ENCODE measurements around the gene DHX34.
A peak's percentile ranks its signal among the peaks of the same experiment; 100 is the strongest.

DHX34 gene

GRCh38 chr19:47419030-47419783 lies 70.1 kb downstream of the DHX34 start, which contains the start of gene MEIS3:
MEIS3 (minus strand) TSS chr19:47419527; CDS start chr19:47419081, 446 bp downstream.
- Histone ChIP-seq H3K27ac (no peak within 1 kb of the TSS), H3K9me3 (no peaks in the 10 kb centered on the region), H3K4me3 (peak within 1 kb of the TSS; percentile 40 to 52), H3K36me3 (peaks cover 0 to 5% (median 0%) of the 10 kb centered on the region in 3 donors), H3K4me1 (peaks cover 0 to 32% (median 11%) of the 10 kb centered on the region in 4 donors), H3K27me3 (peaks cover 0 to 96% of the 10 kb centered on the region in 2 donors)
- intact Hi-C loops (cut with DNase I; ENCODE audit: low total_unique reads), result no loop called here
- TF ChIP-seq CTCF (IDR thresholded peaks at IDR 0.05), result no peak
- no peak for DNase-seq

- H3K27me3 ChIP-seq, result peaks cover 0 to 96% of the 10 kb centered on the region in 2 donors
- peaks cover 0 to 32% (median 11%) of the 10 kb centered on the region in 4 donors for H3K4me1 ChIP-seq
- TF ChIP-seq CTCF (IDR thresholded peaks at IDR 0.05), result no peak
- H3K9me3 ChIP-seq, result no peaks in the 10 kb centered on the region
- DNase-seq, result no peak
- H3K36me3 ChIP-seq, result no peaks in the 10 kb centered on the region
- no peak overlapping the region for H3K4me3 ChIP-seq
- intact Hi-C loops (cut with DNase I; ENCODE audit: low total_unique reads), result no loop called here
- no peak overlapping the region for H3K27ac ChIP-seq
These were observed 70.7 kb downstream of the DHX34 start for GRCh38 chr19:47419789-47420188.

GRCh38 chr19:47421244-47421786 lies 72.2 kb downstream of the DHX34 start:
- Histone ChIP-seq H3K36me3 (no peaks in the 10 kb centered on the region), H3K4me1 (peaks cover 0 to 32% (median 11%) of the 10 kb centered on the region in 4 donors), H3K9me3 (no peaks in the 10 kb centered on the region), H3K27ac (no peak overlapping the region), H3K4me3 (no peak overlapping the region), H3K27me3 (peaks cover 0 to 95% of the 10 kb centered on the region in 2 donors)
- intact Hi-C loops (cut with DNase I; ENCODE audit: low total_unique reads), result no loop called here
- TF ChIP-seq CTCF (IDR thresholded peaks at IDR 0.05), result no peak
- DNase-seq, result no peak

GRCh38 chr19:47421844-47422395 lies 72.8 kb downstream of the DHX34 start:
- intact Hi-C loops (cut with DNase I; ENCODE audit: low total_unique reads), result no loop called here
- Histone ChIP-seq H3K9me3 (no peaks in the 10 kb centered on the region), H3K4me1 (peaks cover 0 to 32% (median 11%) of the 10 kb centered on the region in 4 donors), H3K27ac (no peak overlapping the region), H3K27me3 (peaks cover 0 to 94% of the 10 kb centered on the region in 2 donors), H3K36me3 (no peaks in the 10 kb centered on the region), H3K4me3 (no peak overlapping the region)
- DNase-seq, result no peak
- no peak for TF ChIP-seq CTCF (IDR thresholded peaks at IDR 0.05)

- no peaks in the 10 kb centered on the region for H3K36me3 ChIP-seq
- H3K27me3 ChIP-seq, result peaks cover 0 to 94% of the 10 kb centered on the region in 2 donors
- H3K9me3 ChIP-seq, result no peaks in the 10 kb centered on the region
- H3K4me1 ChIP-seq, result peaks cover 0 to 36% (median 13%) of the 10 kb centered on the region in 4 donors
- TF ChIP-seq CTCF (IDR thresholded peaks at IDR 0.05), result no peak
- intact Hi-C loops (cut with DNase I; ENCODE audit: low total_unique reads), result no loop called here
- no peak overlapping the region for H3K27ac ChIP-seq
- no peak overlapping the region for H3K4me3 ChIP-seq
- DNase-seq, result no peak
These were observed 73.5 kb downstream of the DHX34 start for GRCh38 chr19:47422417-47423163.

All from tibial artery (tissue), 4 donors.